WI38 (cell line): ENCODE data around the gene SHKBP1.

Source experiments
- H3K4me3 ChIP-seq: 2 replicates; pipeline ENCODE4 v1.5.1; 2011; ENCODE audit warnings: low read depth, mild to moderate bottlenecking, control low read depth, low read length
- CTCF ChIP-seq: IDR thresholded peaks from 2 replicates; pipeline ENCODE4 v1.5.1; 2012; ENCODE audit warnings: low read depth, mild to moderate bottlenecking, control low read depth, low read length

Gene SHKBP1

GRCh38 chr19:40609561-40610395, 33.1 kb downstream of the SHKBP1 start:
- H3K4me3 ChIP-seq = no peak overlapping the region
- TF ChIP-seq CTCF = no peak

- H3K4me3 ChIP-seq = no peak overlapping the region
These were observed 33.9 kb downstream of the SHKBP1 start for GRCh38 chr19:40610396-40611064.

GRCh38 chr19:40611096-40611495, 34.4 kb downstream of the SHKBP1 start:
- no peak for TF ChIP-seq CTCF
- no peak overlapping the region for H3K4me3 ChIP-seq

More at GRCh38 chr19:40610396-40611064, 33.9 kb downstream of the SHKBP1 start:
- TF ChIP-seq CTCF = no peak

GRCh38 chr19:40611900-40612698, 35.4 kb downstream of the SHKBP1 start:
- H3K4me3 ChIP-seq = no peak overlapping the region
- TF ChIP-seq CTCF = no peak

GRCh38 chr19:40612831-40613689, 36.4 kb downstream of the SHKBP1 start:
- no peak for TF ChIP-seq CTCF
- peak overlapping the region; percentile 82 for H3K4me3 ChIP-seq

- TF ChIP-seq CTCF = no peak
- H3K4me3 ChIP-seq = peak overlapping the region; percentile 82
These were observed 37.3 kb downstream of the SHKBP1 start for GRCh38 chr19:40613690-40614621.
